T-helper 17 cell (primary cell): ENCODE results near the gene COPE. TPM values are rescaled to one million over a fixed set of nuclear protein-coding genes. Genes with fewer than 3 reads are reported as not detected.
"Not testable (repeated sequence)": the region's sequence is repeated elsewhere in the genome, so short reads cannot be mapped to it uniquely, and the experiment has no call there.

Experiments
- ATAC-seq: fragments of 150-1000 bp; cut with Tn5 transposase; 2 replicates; pipeline ENCODE4 v1.10.0; 2021; ENCODE audit warnings: mild to moderate bottlenecking, moderate library complexity
- DNase-seq, 3 donors: peaks; one replicate each; pipeline versions ENCODE4 v3.0.0 to v3.0.0-alpha.2; 2020 to 2021
- H3K9me3 ChIP-seq: one replicate; pipeline ENCODE4 v1.7.0; 2013; ENCODE audit warnings: low read length, mild to moderate bottlenecking; ENCODE audit not compliant: control insufficient read depth, poor library complexity, severe bottlenecking
- H3K27ac Mint-ChIP-seq: one replicate; pipeline ENCODE4 v1.8.0; 2022; ENCODE audit warnings: mild to moderate bottlenecking, moderate library complexity, mixed read lengths
- H3K27me3 Mint-ChIP-seq: one replicate; pipeline ENCODE4 v1.8.0; 2022; ENCODE audit warnings: mixed read lengths
- H3K36me3 Mint-ChIP-seq: one replicate; pipeline ENCODE4 v1.8.0; 2022; ENCODE audit warnings: low read depth, mixed read lengths
- H3K4me1 Mint-ChIP-seq: one replicate; pipeline ENCODE4 v1.8.0; 2022; ENCODE audit warnings: mild to moderate bottlenecking, mixed read lengths
- H3K4me3 Mint-ChIP-seq: one replicate; pipeline ENCODE4 v1.8.0; 2022; ENCODE audit warnings: mild to moderate bottlenecking, moderate library complexity, mixed read lengths
- total RNA-seq, 4 donors: library from RNA in 2 of 4; stranded (reverse) in 2 of 4; gene quantifications; one replicate each; pipeline ENCODE4 v1.2.3 and lab custom pipeline; 2022 to 2026

Gene COPE
- 100 to 1,000 TPM; 166 to 185 TPM for total RNA-seq
- total RNA-seq (lab: John Stamatoyannopoulos, UW): 48.1 to 66.1 reads per million in 2 donors

- Mint-ChIP-seq H3K4me1 (peaks cover 33% of the 10 kb centered on the region), H3K4me3 (peak within 1 kb of the TSS; percentile 96), H3K27me3 (no peaks in the 10 kb centered on the region), H3K36me3 (no peaks in the 10 kb centered on the region), H3K27ac (peak within 1 kb of the TSS; percentile 95)
- DNase-seq (peak; percentile 84 to 94 (median 91)), ATAC-seq (peak; percentile 94)
- H3K9me3 ChIP-seq: no peaks in the 10 kb centered on the region
These were observed at the start of gene COPE, which contains the start of gene DDX49 for GRCh38 chr19:18919086-18919899. COPE (minus strand) TSS chr19:18919387; CDS start chr19:18919348, 39 bp downstream. DDX49 (plus strand) TSS chr19:18919715; CDS start chr19:18919742, 27 bp downstream.

GRCh38 chr19:18967358-18968146 lies 48.4 kb upstream of the COPE start:
- H3K27me3 Mint-ChIP-seq: peaks cover 6% of the 10 kb centered on the region

DNA sequence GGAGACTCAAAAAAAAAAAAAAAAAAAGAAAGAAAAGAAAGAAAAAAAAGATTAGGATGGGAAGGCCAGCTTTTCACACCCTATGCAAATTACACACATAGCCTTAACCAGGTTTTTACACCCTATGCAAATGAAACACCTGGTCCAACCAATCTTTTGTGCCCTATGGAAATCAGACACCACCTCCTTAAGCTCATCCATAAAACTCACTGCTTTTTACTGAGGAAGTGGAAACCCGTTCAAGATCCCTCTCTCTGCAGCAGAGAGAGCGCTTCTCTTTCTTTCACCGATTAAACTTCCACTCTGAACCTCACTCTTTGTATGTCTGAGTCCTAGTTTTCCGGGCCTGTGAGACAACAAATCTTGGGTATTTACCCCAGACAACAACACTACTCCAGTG lies 47.1 kb upstream of the COPE start:
- no peak for DNase-seq
- ATAC-seq: no peak
- H3K27ac Mint-ChIP-seq: no peak overlapping the region
- peaks cover 12% of the 10 kb centered on the region for H3K4me1 Mint-ChIP-seq
- H3K9me3 ChIP-seq: no peaks in the 10 kb centered on the region
- H3K4me3 Mint-ChIP-seq: no peak overlapping the region
- no peaks in the 10 kb centered on the region for H3K36me3 Mint-ChIP-seq
- H3K27me3 Mint-ChIP-seq: peaks cover 12% of the 10 kb centered on the region

More at GRCh38 chr19:18967358-18968146, 48.4 kb upstream of the COPE start:
- no peaks in the 10 kb centered on the region for H3K9me3 ChIP-seq
- DNase-seq: no peak
- ATAC-seq: no peak
- Mint-ChIP-seq H3K27ac (no peak overlapping the region), H3K36me3 (no peaks in the 10 kb centered on the region), H3K4me1 (peaks cover 2% of the 10 kb centered on the region), H3K4me3 (no peak overlapping the region)

- no peak for DNase-seq
- no peaks in the 10 kb centered on the region for H3K36me3 Mint-ChIP-seq
- H3K27ac Mint-ChIP-seq: no peak overlapping the region
- peaks cover 10% of the 10 kb centered on the region for H3K4me1 Mint-ChIP-seq
- peaks cover 5% of the 10 kb centered on the region for H3K27me3 Mint-ChIP-seq
- no peak for ATAC-seq
- no peaks in the 10 kb centered on the region for H3K9me3 ChIP-seq
- no peak overlapping the region for H3K4me3 Mint-ChIP-seq
These were observed 44.9 kb upstream of the COPE start for GRCh38 chr19:18964121-18964520.

DNA sequence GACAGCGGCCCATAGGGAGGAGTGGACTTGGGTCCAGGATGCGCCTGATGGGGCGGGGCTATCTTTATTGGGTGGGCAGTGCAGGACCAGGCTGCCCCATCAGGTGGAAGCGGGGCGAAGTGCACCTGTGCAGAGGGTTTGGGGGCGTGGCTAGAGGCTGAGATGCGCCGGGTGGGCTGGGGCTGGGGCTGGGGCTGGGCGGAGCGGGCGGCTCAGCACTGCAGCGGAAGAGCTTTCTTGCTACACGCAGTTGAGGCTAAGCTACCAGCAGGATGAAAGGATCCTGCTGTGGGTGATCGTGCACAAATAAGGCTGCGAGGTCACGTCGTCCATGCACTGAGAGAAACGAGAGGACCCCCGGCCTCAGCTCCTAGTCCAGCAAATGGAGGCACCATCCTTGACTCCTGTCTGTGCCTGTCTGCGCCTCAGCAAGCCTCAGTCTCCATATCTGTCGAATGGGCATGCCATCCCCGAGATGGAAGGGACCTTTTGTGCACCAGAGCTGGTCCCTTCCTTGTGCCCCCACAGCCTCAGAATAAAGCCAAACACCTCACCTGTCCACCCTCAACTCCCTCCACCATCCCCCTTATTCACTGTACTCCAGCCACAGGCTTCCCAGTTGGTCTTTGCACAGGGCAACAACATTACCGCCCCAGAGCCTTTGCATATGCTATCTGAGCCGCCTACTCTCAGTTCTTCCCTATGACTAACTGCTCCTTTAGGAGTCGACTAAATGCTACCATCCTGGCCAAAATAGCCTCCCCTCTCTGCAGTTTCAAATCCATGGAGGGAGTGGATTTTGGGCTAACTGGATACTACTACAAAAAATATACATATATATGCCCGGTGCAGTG lies 42.8 kb upstream of the COPE start:
- Mint-ChIP-seq H3K27me3 (peaks cover 5% of the 10 kb centered on the region), H3K4me1 (peaks cover 10% of the 10 kb centered on the region), H3K27ac (peak overlapping the region; percentile 49), H3K36me3 (no peaks in the 10 kb centered on the region), H3K4me3 (no peak overlapping the region)
- peak; percentile 49 for ATAC-seq
- no peak for DNase-seq
- no peaks in the 10 kb centered on the region for H3K9me3 ChIP-seq

DNA sequence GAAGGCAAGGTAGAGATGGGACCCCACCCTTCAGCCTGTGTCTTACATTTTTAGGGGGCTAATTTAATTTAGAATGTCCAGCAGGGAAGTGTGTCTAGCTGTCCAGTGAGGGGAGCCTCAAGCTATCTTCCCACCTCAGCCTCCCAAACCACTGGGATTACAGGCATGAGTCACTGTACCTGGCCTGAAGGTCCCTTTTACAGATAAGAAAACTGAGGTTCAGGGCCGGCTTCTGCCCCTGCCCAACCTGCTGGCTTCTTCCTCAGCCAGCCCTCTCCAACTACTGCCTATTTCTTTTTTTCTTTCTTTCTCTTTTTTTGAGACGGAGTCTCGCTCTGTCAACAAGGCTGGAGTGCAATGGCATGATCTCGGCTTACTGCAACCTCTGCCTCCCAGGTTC lies 41.2 kb upstream of the COPE start:
- Mint-ChIP-seq H3K27ac (no peak overlapping the region), H3K4me3 (no peak overlapping the region), H3K36me3 (no peaks in the 10 kb centered on the region), H3K27me3 (peaks cover 5% of the 10 kb centered on the region), H3K4me1 (peaks cover 10% of the 10 kb centered on the region)
- no peak for DNase-seq
- no peak for ATAC-seq
- no peaks in the 10 kb centered on the region for H3K9me3 ChIP-seq

GRCh38 chr19:18955042-18955441 lies 35.9 kb upstream of the COPE start:
- H3K4me1 Mint-ChIP-seq: no peaks in the 10 kb centered on the region
- DNase-seq: no peak
- H3K9me3 ChIP-seq: no peaks in the 10 kb centered on the region
- H3K4me3 Mint-ChIP-seq: no peak overlapping the region
- no peak for ATAC-seq
- H3K27ac Mint-ChIP-seq: no peak overlapping the region
- no peaks in the 10 kb centered on the region for H3K27me3 Mint-ChIP-seq
- no peaks in the 10 kb centered on the region for H3K36me3 Mint-ChIP-seq

DNA sequence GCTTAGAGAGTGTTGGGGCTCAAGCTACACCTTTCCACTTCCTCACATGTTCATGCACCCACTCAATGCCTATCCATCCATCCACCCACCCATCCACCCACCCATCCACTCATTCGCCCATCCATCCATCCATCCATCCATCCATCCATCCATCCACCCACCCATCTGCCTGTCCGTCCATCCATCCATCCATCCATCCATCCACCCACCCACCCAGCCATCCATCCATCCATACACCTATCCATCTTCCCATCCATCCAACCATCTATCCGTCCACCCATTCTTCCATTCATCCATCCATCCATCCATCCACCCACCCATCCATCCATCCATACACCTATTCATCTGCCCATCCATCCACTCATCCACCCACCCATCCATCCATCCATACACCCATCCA lies 34.9 kb upstream of the COPE start:
- no peaks in the 10 kb centered on the region for H3K9me3 ChIP-seq
- DNase-seq (no peak), ATAC-seq (no peak)
- no peaks in the 10 kb centered on the region for H3K36me3 Mint-ChIP-seq
- no peaks in the 10 kb centered on the region for H3K27me3 Mint-ChIP-seq
- no peak overlapping the region for H3K4me3 Mint-ChIP-seq
- no peak overlapping the region for H3K27ac Mint-ChIP-seq
- peaks cover under 1% of the 10 kb centered on the region for H3K4me1 Mint-ChIP-seq

- ATAC-seq, H3K36me3 Mint-ChIP-seq, DNase-seq, H3K4me3 Mint-ChIP-seq, H3K4me1 Mint-ChIP-seq, H3K27me3 Mint-ChIP-seq, H3K9me3 ChIP-seq, H3K27ac Mint-ChIP-seq: not testable (repeated sequence)
These were observed 33.3 kb upstream of the COPE start for GRCh38 chr19:18952364-18953003.

GRCh38 chr19:18951721-18952281 lies 32.6 kb upstream of the COPE start:
- Mint-ChIP-seq H3K27ac (no peak overlapping the region), H3K36me3 (no peaks in the 10 kb centered on the region), H3K4me1 (peaks cover 3% of the 10 kb centered on the region), H3K27me3 (no peaks in the 10 kb centered on the region), H3K4me3 (peak overlapping the region; percentile 57)
- no peak for DNase-seq
- no peaks in the 10 kb centered on the region for H3K9me3 ChIP-seq
- ATAC-seq: no peak

DNA sequence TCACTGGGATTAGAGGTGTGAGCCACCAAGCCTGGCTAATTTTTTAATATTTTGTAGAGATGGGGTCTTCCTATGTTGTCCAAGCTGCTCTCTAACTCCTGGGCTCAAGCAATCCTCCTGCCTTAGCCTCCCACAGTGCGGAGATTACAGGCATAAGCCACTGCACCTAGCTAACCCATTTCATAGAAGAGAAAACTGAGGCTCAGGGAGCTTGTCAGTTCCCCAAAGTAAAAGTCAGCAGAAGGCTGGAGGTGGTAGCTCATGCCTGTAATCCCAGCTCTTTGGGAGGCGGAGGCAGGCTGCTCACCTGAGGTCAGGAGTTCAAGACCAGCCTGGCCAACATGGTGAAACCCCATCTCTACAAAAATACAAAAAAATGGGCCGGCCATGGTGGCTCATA lies 30.7 kb upstream of the COPE start:
- H3K27ac Mint-ChIP-seq: no peak overlapping the region
- no peaks in the 10 kb centered on the region for H3K27me3 Mint-ChIP-seq
- no peaks in the 10 kb centered on the region for H3K9me3 ChIP-seq
- H3K4me1 Mint-ChIP-seq: peaks cover 8% of the 10 kb centered on the region
- H3K36me3 Mint-ChIP-seq: no peaks in the 10 kb centered on the region
- DNase-seq (no peak), ATAC-seq (no peak)
- H3K4me3 Mint-ChIP-seq: no peak overlapping the region

GRCh38 chr19:18948976-18949356 lies 29.8 kb upstream of the COPE start:
- H3K4me1 Mint-ChIP-seq: peaks cover 8% of the 10 kb centered on the region
- H3K4me3 Mint-ChIP-seq: no peak overlapping the region
- DNase-seq (no peak), ATAC-seq (no peak)
- H3K9me3 ChIP-seq: no peaks in the 10 kb centered on the region
- H3K27me3 Mint-ChIP-seq: no peaks in the 10 kb centered on the region
- H3K27ac Mint-ChIP-seq: peak overlapping the region; percentile 67
- no peaks in the 10 kb centered on the region for H3K36me3 Mint-ChIP-seq
